Natural killer cell treated with Interleukin-12 subunit alpha and Interleukin-12 subunit beta and Interleukin-15 and Interleukin-18, amount 100 ng/mL, for 72 hours (primary cell): Measurements from ENCODE around the gene NLN. TPM values are rescaled to one million over a fixed set of nuclear protein-coding genes. Genes with fewer than 3 reads are reported as not detected.
"Not testable (repeated sequence)": the region's sequence is repeated elsewhere in the genome, so short reads cannot be mapped to it uniquely, and the experiment has no call there.

Source experiments
- ATAC-seq, 2 donors: fragments of 150-1000 bp; cut with Tn5 transposase in 1 of 2; sonication (Bioruptor Pico), chemical (Tn5 transposase) in 1 of 2; 2 replicates each; pipeline ENCODE4 v1.10.0; 2021
- DNase-seq: peaks from one replicate; pipeline ENCODE4 v3.0.0; 2022; ENCODE audit warnings: low spot score
- H3K27ac Mint-ChIP-seq, 2 donors: 1 replicate in 1 of 2; 2 replicates in 1 of 2; pipeline ENCODE4 v1.8.0; 2022; ENCODE audit warnings: mixed read lengths in 2 of 2, mild to moderate bottlenecking in 1 of 2, moderate library complexity in 1 of 2
- H3K27me3 Mint-ChIP-seq, 2 donors: 1 replicate in 1 of 2; 2 replicates in 1 of 2; pipeline ENCODE4 v1.8.0; 2022; ENCODE audit warnings: mixed read lengths in 2 of 2
- H3K36me3 Mint-ChIP-seq: one replicate; pipeline ENCODE4 v1.8.0; 2022; ENCODE audit warnings: mixed read lengths
- H3K4me1 Mint-ChIP-seq, 2 donors: 1 replicate in 1 of 2; 2 replicates in 1 of 2; pipeline ENCODE4 v1.8.0; 2022; ENCODE audit warnings: low read depth in 2 of 2, mixed read lengths in 2 of 2, mild to moderate bottlenecking in 1 of 2
- H3K4me3 Mint-ChIP-seq: one replicate; pipeline ENCODE4 v1.8.0; 2022; ENCODE audit warnings: mixed read lengths
- H3K9me3 Mint-ChIP-seq: 2 replicates; pipeline ENCODE4 v1.8.0; 2022; ENCODE audit warnings: mixed read lengths
- total RNA-seq, 2 donors: library from RNA; stranded (reverse); gene quantifications; one replicate each; pipeline ENCODE4 v1.2.3, GENCODE V29; 2022

Gene NLN
- total RNA-seq, 2 donors from 2014 or later: 8.7 to 39.4 TPM

- H3K4me3 Mint-ChIP-seq, ATAC-seq, DNase-seq, H3K27ac Mint-ChIP-seq, H3K9me3 Mint-ChIP-seq: not testable (repeated sequence)
- Mint-ChIP-seq H3K36me3 (peaks cover 11% of the 10 kb centered on the region), H3K27me3 (peaks cover 9 to 21% of the 10 kb centered on the region in 2 donors), H3K4me1 (peaks cover 12 to 13% of the 10 kb centered on the region in 2 donors)
Measured at GRCh38 chr5:65849918-65850317, 127.9 kb downstream of the NLN start.

- ATAC-seq (no peak), DNase-seq (no peak)
- peaks cover 3% of the 10 kb centered on the region in 2 donors for H3K4me1 Mint-ChIP-seq
- H3K27me3 Mint-ChIP-seq: peaks cover 6 to 17% of the 10 kb centered on the region in 2 donors
- H3K36me3 Mint-ChIP-seq: peaks cover 8% of the 10 kb centered on the region
- no peaks in the 10 kb centered on the region for H3K9me3 Mint-ChIP-seq
- H3K4me3 Mint-ChIP-seq: no peak overlapping the region
- no peak overlapping the region for H3K27ac Mint-ChIP-seq
Measured at GRCh38 chr5:65854925-65855324, 132.9 kb downstream of the NLN start.

- Mint-ChIP-seq H3K36me3 (peaks cover 6% of the 10 kb centered on the region), H3K4me1 (no peaks in the 10 kb centered on the region), H3K27me3 (peaks cover 4 to 15% of the 10 kb centered on the region in 2 donors), H3K9me3 (no peaks in the 10 kb centered on the region), H3K4me3 (no peak overlapping the region), H3K27ac (no peak overlapping the region)
- DNase-seq: no peak
- no peak for ATAC-seq
Measured at GRCh38 chr5:65855766-65856315, 133.8 kb downstream of the NLN start.

GRCh38 chr5:65856520-65856919, 134.5 kb downstream of the NLN start:
- Mint-ChIP-seq H3K27ac (no peak overlapping the region), H3K36me3 (peaks cover 3% of the 10 kb centered on the region), H3K4me3 (no peak overlapping the region), H3K4me1 (no peaks in the 10 kb centered on the region), H3K27me3 (peaks cover 1 to 11% of the 10 kb centered on the region in 2 donors), H3K9me3 (no peaks in the 10 kb centered on the region)
- no peak for DNase-seq
- ATAC-seq: no peak

- Mint-ChIP-seq H3K4me1 (no peaks in the 10 kb centered on the region), H3K4me3 (no peak overlapping the region), H3K27me3 (peaks cover 0 to 5% of the 10 kb centered on the region in 2 donors), H3K36me3 (no peaks in the 10 kb centered on the region), H3K27ac (no peak overlapping the region), H3K9me3 (no peaks in the 10 kb centered on the region)
- ATAC-seq: no peak
- no peak for DNase-seq
Measured at GRCh38 chr5:65858316-65858715, 136.3 kb downstream of the NLN start.

GRCh38 chr5:65861830-65862241, 139.8 kb downstream of the NLN start:
- no peaks in the 10 kb centered on the region for H3K36me3 Mint-ChIP-seq
- peaks cover 3 to 6% of the 10 kb centered on the region in 2 donors for H3K27me3 Mint-ChIP-seq
- ATAC-seq: no peak
- peaks cover 0 to 3% of the 10 kb centered on the region in 2 donors for H3K4me1 Mint-ChIP-seq
- no peak overlapping the region for H3K27ac Mint-ChIP-seq
- no peak for DNase-seq
- no peak overlapping the region for H3K4me3 Mint-ChIP-seq
- no peaks in the 10 kb centered on the region for H3K9me3 Mint-ChIP-seq

GRCh38 chr5:65862384-65862783, 140.4 kb downstream of the NLN start:
- ATAC-seq: no peak

GRCh38 chr5:65863747-65864146, 141.7 kb downstream of the NLN start:
- Mint-ChIP-seq H3K27me3 (peaks cover 6% of the 10 kb centered on the region in 2 donors), H3K27ac (no peak overlapping the region), H3K36me3 (no peaks in the 10 kb centered on the region), H3K4me3 (no peak overlapping the region), H3K4me1 (peaks cover 0 to 4% of the 10 kb centered on the region in 2 donors), H3K9me3 (no peaks in the 10 kb centered on the region)
- ATAC-seq (no peak), DNase-seq (no peak)

More at GRCh38 chr5:65862384-65862783, 140.4 kb downstream of the NLN start:
- Mint-ChIP-seq H3K27me3 (peaks cover 4 to 6% of the 10 kb centered on the region in 2 donors), H3K4me1 (peaks cover 0 to 4% of the 10 kb centered on the region in 2 donors), H3K9me3 (no peaks in the 10 kb centered on the region), H3K27ac (no peak overlapping the region), H3K36me3 (no peaks in the 10 kb centered on the region), H3K4me3 (no peak overlapping the region)
- no peak for DNase-seq

GRCh38 chr5:65866837-65867521, 145.0 kb downstream of the NLN start:
- no peak overlapping the region for H3K4me3 Mint-ChIP-seq
- no peaks in the 10 kb centered on the region for H3K9me3 Mint-ChIP-seq
- H3K27me3 Mint-ChIP-seq: peaks cover 6% of the 10 kb centered on the region in 2 donors
- ATAC-seq: no peak
- H3K27ac Mint-ChIP-seq: no peak overlapping the region
- peaks cover 0 to 4% of the 10 kb centered on the region in 2 donors for H3K4me1 Mint-ChIP-seq
- no peak for DNase-seq
- H3K36me3 Mint-ChIP-seq: no peaks in the 10 kb centered on the region

- no peak overlapping the region for H3K4me3 Mint-ChIP-seq
Measured at GRCh38 chr5:65867542-65868195, 145.7 kb downstream of the NLN start.

GRCh38 chr5:65868509-65868908, 146.5 kb downstream of the NLN start:
- H3K4me3 Mint-ChIP-seq: no peak overlapping the region

More at GRCh38 chr5:65867542-65868195, 145.7 kb downstream of the NLN start:
- no peak for DNase-seq
- peaks cover 0 to 4% of the 10 kb centered on the region in 2 donors for H3K4me1 Mint-ChIP-seq
- no peak for ATAC-seq
- H3K36me3 Mint-ChIP-seq: no peaks in the 10 kb centered on the region
- H3K27ac Mint-ChIP-seq: no peak overlapping the region
- peaks cover 6% of the 10 kb centered on the region in 2 donors for H3K27me3 Mint-ChIP-seq
- no peaks in the 10 kb centered on the region for H3K9me3 Mint-ChIP-seq

GRCh38 chr5:65871182-65871581, 149.2 kb downstream of the NLN start:
- Mint-ChIP-seq H3K36me3 (no peaks in the 10 kb centered on the region), H3K27ac (no peak overlapping the region), H3K27me3 (peaks cover 0 to 3% of the 10 kb centered on the region in 2 donors), H3K9me3 (no peaks in the 10 kb centered on the region), H3K4me3 (no peak overlapping the region), H3K4me1 (peaks cover 0 to 4% of the 10 kb centered on the region in 2 donors)
- ATAC-seq (no peak), DNase-seq (no peak)

More at GRCh38 chr5:65868509-65868908, 146.5 kb downstream of the NLN start:
- H3K36me3 Mint-ChIP-seq: no peaks in the 10 kb centered on the region
- DNase-seq (no peak), ATAC-seq (no peak)
- H3K27ac Mint-ChIP-seq: no peak overlapping the region
- no peaks in the 10 kb centered on the region for H3K9me3 Mint-ChIP-seq
- peaks cover 6% of the 10 kb centered on the region in 2 donors for H3K27me3 Mint-ChIP-seq
- peaks cover 0 to 4% of the 10 kb centered on the region in 2 donors for H3K4me1 Mint-ChIP-seq

GRCh38 chr5:65871776-65872175, 149.8 kb downstream of the NLN start:
- H3K4me1 Mint-ChIP-seq, H3K9me3 Mint-ChIP-seq, DNase-seq, ATAC-seq, H3K36me3 Mint-ChIP-seq, H3K4me3 Mint-ChIP-seq, H3K27ac Mint-ChIP-seq, H3K27me3 Mint-ChIP-seq: not testable (repeated sequence)

- no peak for ATAC-seq
- DNase-seq: no peak
- Mint-ChIP-seq H3K36me3 (peaks cover 6% of the 10 kb centered on the region), H3K9me3 (peaks cover 4% of the 10 kb centered on the region), H3K27me3 (no peaks in the 10 kb centered on the region), H3K4me3 (no peak overlapping the region), H3K27ac (no peak overlapping the region), H3K4me1 (peaks cover 0 to 3% of the 10 kb centered on the region in 2 donors)
Measured at GRCh38 chr5:65873181-65873750, 151.3 kb downstream of the NLN start.
